CD8-positive, alpha-beta memory T cell (primary cell): ENCODE data around the gene OIT3. TPM values are rescaled to one million over a fixed set of nuclear protein-coding genes. Genes with fewer than 3 reads are reported as not detected.
"Not testable (repeated sequence)": the region's sequence is repeated elsewhere in the genome, so short reads cannot be mapped to it uniquely, and the experiment has no call there.

ENCODE experiments used
- CTCF ChIA-PET: fragments of 350-600 bp; sonication (Branson Sonifier 250); formaldehyde crosslinking; loops from one replicate; lab custom pipeline; 2021; ENCODE audit warnings: antibody characterized with exemption; lab: Charles Lee
- POLR2A ChIA-PET: fragments of 350-600 bp; sonication (Branson Sonifier 250); formaldehyde crosslinking; loops from one replicate; lab custom pipeline; 2021; ENCODE audit warnings: antibody characterized with exemption; lab: Charles Lee
- DNase-seq, 5 donors: peaks; one replicate each; pipeline versions ENCODE4 v3.0.0 to v3.0.0-alpha.2; 2020 to 2022; ENCODE audit warnings: mixed read lengths in 1 of 5
- H3K27ac ChIP-seq: one replicate; pipeline ENCODE4 v1.7.0; 2013; ENCODE audit warnings: low read depth, mild to moderate bottlenecking, low read length, moderate library complexity
- H3K27me3 ChIP-seq: 2 replicates; pipeline ENCODE4 v1.7.0; 2013; ENCODE audit warnings: low read length, mild to moderate bottlenecking; ENCODE audit not compliant: insufficient read depth, poor library complexity, severe bottlenecking
- H3K36me3 ChIP-seq: 2 replicates; pipeline ENCODE4 v1.7.0; 2013; ENCODE audit warnings: mild to moderate bottlenecking, low read length, moderate library complexity; ENCODE audit not compliant: insufficient read depth
- H3K4me1 ChIP-seq: 2 replicates; pipeline ENCODE4 v1.7.0; 2013; ENCODE audit warnings: mild to moderate bottlenecking, low read length, moderate library complexity; ENCODE audit not compliant: insufficient read depth
- H3K4me3 ChIP-seq: 2 replicates; pipeline ENCODE4 v1.7.0; 2013; ENCODE audit warnings: mild to moderate bottlenecking, low read length
- H3K9me3 ChIP-seq: 2 replicates; pipeline ENCODE4 v1.7.0; 2013; ENCODE audit warnings: mild to moderate bottlenecking, low read length
- H3K27ac Mint-ChIP-seq, 8 donors: one replicate each; pipeline ENCODE4 v1.8.0; 2020 to 2021; ENCODE audit warnings: mixed read lengths in 8 of 8, mild to moderate bottlenecking in 6 of 8, inconsistent platforms in 3 of 8, moderate library complexity in 3 of 8
- H3K27me3 Mint-ChIP-seq, 2 donors: one replicate each; pipeline ENCODE4 v1.8.0; 2020 to 2021; ENCODE audit warnings: mixed read lengths in 2 of 2, mild to moderate bottlenecking in 1 of 2, moderate library complexity in 1 of 2
- H3K36me3 Mint-ChIP-seq, 3 donors: one replicate each; pipeline ENCODE4 v1.8.0; 2020 to 2021; ENCODE audit warnings: mixed read lengths in 3 of 3, inconsistent platforms in 1 of 3, mild to moderate bottlenecking in 1 of 3
- H3K4me1 Mint-ChIP-seq, 3 donors: one replicate each; pipeline ENCODE4 v1.8.0; 2020 to 2021; ENCODE audit warnings: mixed read lengths in 3 of 3, inconsistent platforms in 1 of 3, mild to moderate bottlenecking in 1 of 3
- H3K4me3 Mint-ChIP-seq, 7 donors: one replicate each; pipeline ENCODE4 v1.8.0; 2020 to 2021; ENCODE audit warnings: mixed read lengths in 7 of 7, mild to moderate bottlenecking in 6 of 7, moderate library complexity in 4 of 7, inconsistent platforms in 2 of 7
- H3K9me3 Mint-ChIP-seq, 5 donors: one replicate each; pipeline ENCODE4 v1.8.0; 2020 to 2022; ENCODE audit warnings: mixed read lengths in 5 of 5, mild to moderate bottlenecking in 3 of 5, moderate library complexity in 2 of 5, inconsistent platforms in 1 of 5
- polyA plus RNA-seq: library from polyadenylated mRNA; unstranded; fragments of 300-500 nt; fragmentation: Illumina TruSeq; gene quantifications from one replicate; pipeline ENCODE4 v1.2.3, GENCODE V29; 2021
- total RNA-seq, 2 experiments: library from RNA; stranded (reverse); gene quantifications; one replicate each; pipeline ENCODE4 v1.2.3, GENCODE V29; 2021

The OIT3 gene
- total and polyA plus RNA-seq, 3 experiments from 2014 or later, result not detected

DNA sequence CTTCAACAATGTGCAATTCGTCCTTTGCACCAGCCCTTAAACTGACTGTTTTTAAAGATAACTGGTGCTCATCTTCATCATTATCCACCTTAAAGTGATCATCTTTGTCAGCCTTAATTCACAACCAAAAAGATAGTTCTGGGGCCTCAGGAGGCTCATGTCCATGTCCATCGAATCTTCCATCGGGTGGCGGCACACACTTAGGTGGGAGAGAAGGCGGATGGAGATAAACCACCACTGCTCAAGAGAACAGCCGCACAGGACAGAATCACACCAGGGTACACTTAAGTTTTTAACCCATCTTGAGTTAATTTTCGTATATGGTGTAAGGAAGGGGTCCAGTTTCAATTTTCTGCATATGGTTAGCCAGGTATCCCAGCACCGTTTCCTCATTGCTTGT is 24.8 kb downstream of the OIT3 start:
- no peaks in the 10 kb centered on the region for H3K4me1 Mint-ChIP-seq
- Histone ChIP-seq H3K4me1 (no peaks in the 10 kb centered on the region), H3K36me3 (no peaks in the 10 kb centered on the region), H3K4me3 (no peak overlapping the region), H3K9me3 (no peaks in the 10 kb centered on the region), H3K27me3 (no peaks in the 10 kb centered on the region), H3K27ac (no peak overlapping the region)
- ChIA-PET POLR2A (no interaction called here), CTCF (no interaction called here)
- no peak for DNase-seq
- peaks cover 13 to 24% of the 10 kb centered on the region in 2 donors for H3K27me3 Mint-ChIP-seq
- no peak overlapping the region for H3K27ac Mint-ChIP-seq
- H3K36me3 Mint-ChIP-seq, result peaks cover 3 to 17% (median 6%) of the 10 kb centered on the region in 3 donors
- no peak overlapping the region for H3K4me3 Mint-ChIP-seq
- H3K9me3 Mint-ChIP-seq, result peaks cover 12 to 23% (median 17%) of the 10 kb centered on the region in 5 donors

DNA sequence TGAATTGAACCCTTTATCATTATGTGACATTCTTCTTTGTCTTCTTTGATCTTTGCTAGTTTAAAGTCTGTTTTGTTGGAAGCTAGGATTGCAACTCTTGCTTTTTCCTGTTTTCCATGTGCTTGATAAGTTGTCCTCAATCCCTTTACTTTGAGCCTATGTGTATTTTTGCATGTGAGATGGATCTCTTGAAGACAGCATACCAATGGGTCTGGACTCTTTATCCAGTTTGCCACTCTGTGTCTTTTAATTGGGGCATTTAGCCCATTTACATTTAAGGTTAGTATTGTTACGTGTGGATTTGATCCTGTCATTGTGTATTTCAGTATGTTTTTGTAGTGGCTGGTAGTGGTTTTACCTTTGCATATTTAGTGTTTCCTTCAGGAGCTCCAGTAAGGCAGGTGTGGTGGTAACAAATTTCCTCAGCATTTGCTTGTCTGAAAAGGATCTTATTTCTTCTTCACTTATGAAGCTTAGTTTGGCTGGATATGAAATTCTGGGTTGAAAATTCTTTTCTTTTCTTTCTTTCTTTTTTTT is 27.7 kb downstream of the OIT3 start:
- H3K4me1 Mint-ChIP-seq, H3K27me3 ChIP-seq, H3K4me1 ChIP-seq, DNase-seq, H3K27ac ChIP-seq, H3K4me3 Mint-ChIP-seq, POLR2A ChIA-PET, H3K9me3 ChIP-seq, H3K36me3 ChIP-seq, H3K27ac Mint-ChIP-seq, CTCF ChIA-PET, H3K4me3 ChIP-seq: not testable (repeated sequence)
- Mint-ChIP-seq H3K36me3 (peaks cover 4 to 20% (median 6%) of the 10 kb centered on the region in 3 donors), H3K27me3 (peaks cover 13 to 40% of the 10 kb centered on the region in 2 donors), H3K9me3 (peaks cover 12 to 23% (median 17%) of the 10 kb centered on the region in 5 donors)

DNA sequence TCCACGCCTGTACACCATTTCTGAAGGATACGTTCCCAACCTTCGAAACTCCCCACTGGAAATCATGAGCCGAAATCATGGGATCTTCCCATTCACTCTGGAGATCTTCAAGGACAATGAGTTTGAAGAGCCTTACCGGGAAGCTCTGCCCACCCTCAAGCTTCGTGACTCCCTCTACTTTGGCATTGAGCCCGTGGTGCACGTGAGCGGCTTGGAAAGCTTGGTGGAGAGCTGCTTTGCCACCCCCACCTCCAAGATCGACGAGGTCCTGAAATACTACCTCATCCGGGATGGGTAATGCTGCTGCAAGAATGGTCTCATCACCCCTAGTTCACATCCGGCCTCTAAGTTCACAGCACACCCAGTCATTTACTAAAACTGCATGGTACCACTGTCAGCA is 30.8 kb downstream of the OIT3 start:
- CTCF ChIA-PET, result no interaction called here
- no peaks in the 10 kb centered on the region for H3K27me3 ChIP-seq
- POLR2A ChIA-PET, result no interaction called here
- H3K36me3 ChIP-seq, result no peaks in the 10 kb centered on the region
- DNase-seq, result no peak
- H3K9me3 ChIP-seq, result no peaks in the 10 kb centered on the region
- no peak overlapping the region for H3K27ac Mint-ChIP-seq
- peaks cover 4 to 20% (median 6%) of the 10 kb centered on the region in 3 donors for H3K36me3 Mint-ChIP-seq
- no peak overlapping the region for H3K4me3 ChIP-seq
- H3K27me3 Mint-ChIP-seq, result peaks cover 13 to 40% of the 10 kb centered on the region in 2 donors
- peaks cover 12 to 23% (median 17%) of the 10 kb centered on the region in 5 donors for H3K9me3 Mint-ChIP-seq
- no peaks in the 10 kb centered on the region for H3K4me1 Mint-ChIP-seq
- H3K27ac ChIP-seq, result no peak overlapping the region
- H3K4me3 Mint-ChIP-seq, result no peak overlapping the region
- H3K4me1 ChIP-seq, result no peaks in the 10 kb centered on the region

DNA sequence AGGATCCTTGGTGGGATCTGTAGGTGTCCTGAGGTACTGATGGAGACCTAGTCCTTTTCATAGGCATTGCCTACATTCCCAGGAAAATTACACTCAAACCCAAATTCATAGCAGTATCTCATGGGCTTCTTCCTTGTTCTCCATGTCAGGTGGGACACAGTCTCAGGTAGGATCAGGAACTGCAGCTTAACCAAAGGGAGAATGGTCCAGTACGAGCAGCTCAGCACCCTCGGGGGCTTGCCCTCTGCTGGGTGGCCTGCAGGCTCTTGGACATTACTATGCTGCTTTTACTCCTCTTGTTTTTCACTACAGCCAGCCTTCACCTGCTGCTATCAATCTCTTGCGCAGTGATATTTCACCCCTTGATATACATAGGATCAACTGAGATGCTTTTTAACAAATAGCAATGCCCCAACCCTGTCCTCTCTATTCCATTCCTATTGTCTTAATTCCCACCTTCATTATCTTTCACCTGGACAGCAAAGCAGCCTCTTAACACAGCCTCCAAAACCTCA is 32.5 kb downstream of the OIT3 start:
- ChIA-PET CTCF (no interaction called here), POLR2A (no interaction called here)
- no peak overlapping the region for H3K27ac Mint-ChIP-seq
- no peaks in the 10 kb centered on the region for H3K4me1 Mint-ChIP-seq
- H3K36me3 Mint-ChIP-seq, result peaks cover 1 to 8% (median 6%) of the 10 kb centered on the region in 3 donors
- Histone ChIP-seq H3K36me3 (no peaks in the 10 kb centered on the region), H3K4me3 (no peak overlapping the region), H3K27ac (no peak overlapping the region), H3K27me3 (no peaks in the 10 kb centered on the region), H3K9me3 (no peaks in the 10 kb centered on the region), H3K4me1 (no peaks in the 10 kb centered on the region)
- peaks cover 0 to 15% (median 11%) of the 10 kb centered on the region in 5 donors for H3K9me3 Mint-ChIP-seq
- H3K27me3 Mint-ChIP-seq, result peaks cover 12 to 27% of the 10 kb centered on the region in 2 donors
- no peak overlapping the region for H3K4me3 Mint-ChIP-seq
- DNase-seq, result no peak

DNA sequence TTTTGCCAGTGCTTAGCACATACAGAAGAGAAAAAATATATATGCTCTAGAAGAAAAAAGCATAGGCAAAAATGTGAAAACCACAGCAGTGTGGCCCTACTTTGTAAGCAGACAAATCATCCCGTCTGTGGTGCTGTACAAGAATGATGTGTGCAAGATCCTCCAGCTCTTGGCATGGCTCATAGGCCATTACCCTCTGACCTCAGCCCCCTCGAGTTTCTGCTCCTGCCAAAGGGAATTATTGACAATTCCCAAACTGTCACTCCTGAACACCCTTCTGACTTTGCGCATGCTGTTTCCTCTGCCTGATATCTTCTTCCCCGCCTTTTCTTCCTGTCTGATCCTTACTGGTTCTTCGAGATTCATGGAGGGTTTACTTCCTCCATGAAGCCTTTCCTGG is 33.9 kb downstream of the OIT3 start:
- Mint-ChIP-seq H3K27ac (peak overlapping the region in 1 of 8 donors; percentile 84), H3K9me3 (peaks cover 0 to 2% (median under 1%) of the 10 kb centered on the region in 5 donors), H3K4me1 (no peaks in the 10 kb centered on the region), H3K27me3 (peaks cover 3 to 20% of the 10 kb centered on the region in 2 donors), H3K36me3 (peaks cover 0 to 3% (median 1%) of the 10 kb centered on the region in 3 donors), H3K4me3 (no peak overlapping the region)
- H3K4me3 ChIP-seq, result no peak overlapping the region
- H3K27me3 ChIP-seq, result no peaks in the 10 kb centered on the region
- no peaks in the 10 kb centered on the region for H3K36me3 ChIP-seq
- no peak for DNase-seq
- no peaks in the 10 kb centered on the region for H3K9me3 ChIP-seq
- no peaks in the 10 kb centered on the region for H3K4me1 ChIP-seq
- ChIA-PET CTCF (no interaction called here), POLR2A (no interaction called here)
- H3K27ac ChIP-seq, result no peak overlapping the region

DNA sequence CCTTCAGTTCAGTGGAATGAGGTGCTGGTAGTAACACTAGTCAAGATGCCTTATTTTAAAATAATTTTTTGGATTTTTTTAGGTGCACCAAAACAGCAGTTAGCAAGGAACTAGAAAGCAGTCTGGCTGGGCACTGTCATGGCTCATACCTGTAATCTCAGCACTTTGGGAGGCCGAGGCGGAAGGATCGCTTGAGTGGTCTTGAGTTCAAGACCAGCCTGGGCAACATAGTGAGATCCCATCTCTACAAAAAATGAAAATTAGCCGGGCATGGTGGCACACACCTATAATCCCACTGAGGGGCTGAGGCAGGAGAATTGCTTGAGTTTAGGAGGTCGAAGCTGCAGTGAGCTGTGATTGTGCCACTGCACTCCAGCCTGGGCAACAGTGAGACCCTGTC is 35.3 kb downstream of the OIT3 start:
- DNase-seq, result no peak
- no peak overlapping the region for H3K27ac Mint-ChIP-seq
- Histone ChIP-seq H3K9me3 (no peaks in the 10 kb centered on the region), H3K27me3 (no peaks in the 10 kb centered on the region), H3K4me3 (no peak overlapping the region), H3K27ac (no peak overlapping the region), H3K4me1 (no peaks in the 10 kb centered on the region), H3K36me3 (no peaks in the 10 kb centered on the region)
- H3K36me3 Mint-ChIP-seq, result peaks cover 0 to 3% (median 1%) of the 10 kb centered on the region in 3 donors
- H3K4me1 Mint-ChIP-seq, result no peaks in the 10 kb centered on the region
- ChIA-PET CTCF (no interaction called here), POLR2A (no interaction called here)
- no peaks in the 10 kb centered on the region for H3K9me3 Mint-ChIP-seq
- peaks cover 3 to 16% of the 10 kb centered on the region in 2 donors for H3K27me3 Mint-ChIP-seq
- no peak overlapping the region for H3K4me3 Mint-ChIP-seq

DNA sequence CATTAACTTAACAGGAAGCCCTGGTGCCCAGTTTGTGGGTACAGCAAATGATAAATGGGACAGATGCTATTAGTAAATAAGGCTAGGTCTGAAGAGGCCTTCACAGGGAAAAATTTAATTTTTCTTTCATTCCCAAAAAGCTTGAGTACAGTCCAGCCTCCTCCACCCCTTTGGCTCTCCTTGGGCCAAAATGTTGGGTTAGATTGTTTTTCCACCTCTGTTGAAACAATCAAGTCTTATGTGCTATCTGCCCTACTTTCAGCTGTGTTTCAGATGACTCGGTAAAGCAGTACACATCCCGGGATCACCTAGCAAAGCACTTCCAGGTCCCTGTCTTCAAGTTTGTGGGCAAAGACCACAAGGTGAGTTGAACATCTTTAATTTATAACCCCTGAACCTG is 36.7 kb downstream of the OIT3 start:
- Mint-ChIP-seq H3K4me1 (no peaks in the 10 kb centered on the region), H3K4me3 (no peak overlapping the region), H3K27ac (no peak overlapping the region), H3K27me3 (peaks cover 3 to 7% of the 10 kb centered on the region in 2 donors), H3K9me3 (no peaks in the 10 kb centered on the region), H3K36me3 (no peaks in the 10 kb centered on the region)
- ChIA-PET POLR2A (no interaction called here), CTCF (no interaction called here)
- Histone ChIP-seq H3K36me3 (no peaks in the 10 kb centered on the region), H3K27ac (no peak overlapping the region), H3K9me3 (no peaks in the 10 kb centered on the region), H3K4me3 (no peak overlapping the region), H3K4me1 (no peaks in the 10 kb centered on the region), H3K27me3 (no peaks in the 10 kb centered on the region)
- DNase-seq, result no peak

DNA sequence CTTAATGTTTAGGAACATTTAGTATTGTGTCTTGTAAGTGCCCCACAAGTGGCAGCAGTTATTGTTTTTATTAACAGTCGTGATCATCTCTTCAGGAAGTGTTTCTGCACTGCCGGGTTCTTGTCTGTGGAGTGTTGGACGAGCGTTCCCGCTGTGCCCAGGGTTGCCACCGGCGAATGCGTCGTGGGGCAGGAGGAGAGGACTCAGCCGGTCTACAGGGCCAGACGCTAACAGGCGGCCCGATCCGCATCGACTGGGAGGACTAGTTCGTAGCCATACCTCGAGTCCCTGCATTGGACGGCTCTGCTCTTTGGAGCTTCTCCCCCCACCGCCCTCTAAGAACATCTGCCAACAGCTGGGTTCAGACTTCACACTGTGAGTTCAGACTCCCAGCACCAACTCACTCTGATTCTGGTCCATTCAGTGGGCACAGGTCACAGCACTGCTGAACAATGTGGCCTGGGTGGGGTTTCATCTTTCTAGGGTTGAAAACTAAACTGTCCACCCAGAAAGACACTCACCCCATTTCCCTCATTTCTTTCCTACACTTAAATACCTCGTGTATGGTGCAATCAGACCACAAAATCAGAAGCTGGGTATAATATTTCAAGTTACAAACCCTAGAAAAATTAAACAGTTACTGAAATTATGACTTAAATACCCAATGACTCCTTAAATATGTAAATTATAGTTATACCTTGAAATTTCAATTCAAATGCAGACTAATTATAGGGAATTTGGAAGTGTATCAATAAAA is 38.9 kb downstream of the OIT3 start:
- Mint-ChIP-seq H3K36me3 (no peaks in the 10 kb centered on the region), H3K27me3 (peaks cover 3 to 15% of the 10 kb centered on the region in 2 donors), H3K27ac (no peak overlapping the region), H3K4me3 (no peak overlapping the region), H3K9me3 (no peaks in the 10 kb centered on the region), H3K4me1 (no peaks in the 10 kb centered on the region)
- no peak for DNase-seq
- H3K4me3 ChIP-seq, result no peak overlapping the region
- no peaks in the 10 kb centered on the region for H3K9me3 ChIP-seq
- no peaks in the 10 kb centered on the region for H3K4me1 ChIP-seq
- CTCF ChIA-PET, result no interaction called here
- POLR2A ChIA-PET, result no interaction called here
- no peaks in the 10 kb centered on the region for H3K27me3 ChIP-seq
- no peaks in the 10 kb centered on the region for H3K36me3 ChIP-seq
- H3K27ac ChIP-seq, result no peak overlapping the region
